ENCODE data around the gene PAPSS2.

Gene PAPSS2

DNA sequence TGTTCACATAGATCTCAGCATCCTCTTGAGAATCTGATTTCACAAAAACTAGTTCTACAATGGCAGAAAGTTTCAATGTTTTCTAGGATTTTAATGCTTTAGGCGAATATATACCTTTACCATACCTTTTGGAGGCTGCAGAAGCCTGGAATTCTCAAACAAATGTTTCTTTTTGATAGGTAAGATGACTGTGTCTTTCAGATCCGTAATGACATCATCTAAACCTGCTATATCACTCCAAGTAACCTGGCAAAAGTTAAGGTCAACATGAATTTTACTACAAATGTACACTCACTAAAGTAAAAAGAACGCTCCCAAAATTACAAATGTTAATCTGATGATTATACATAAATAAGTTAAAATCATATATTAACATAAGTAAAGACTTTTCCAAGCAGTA, 130.5 kb downstream of the PAPSS2 start:
- Mint-ChIP-seq H3K27ac (no peak overlapping the region), H3K9me3 (no peaks in the 10 kb centered on the region), H3K36me3 (peaks cover 44% of the 10 kb centered on the region), H3K4me3 (no peak overlapping the region), H3K4me1 (peaks cover 30% of the 10 kb centered on the region), H3K27me3 (no peaks in the 10 kb centered on the region)
- ATAC-seq, result no peak

DNA sequence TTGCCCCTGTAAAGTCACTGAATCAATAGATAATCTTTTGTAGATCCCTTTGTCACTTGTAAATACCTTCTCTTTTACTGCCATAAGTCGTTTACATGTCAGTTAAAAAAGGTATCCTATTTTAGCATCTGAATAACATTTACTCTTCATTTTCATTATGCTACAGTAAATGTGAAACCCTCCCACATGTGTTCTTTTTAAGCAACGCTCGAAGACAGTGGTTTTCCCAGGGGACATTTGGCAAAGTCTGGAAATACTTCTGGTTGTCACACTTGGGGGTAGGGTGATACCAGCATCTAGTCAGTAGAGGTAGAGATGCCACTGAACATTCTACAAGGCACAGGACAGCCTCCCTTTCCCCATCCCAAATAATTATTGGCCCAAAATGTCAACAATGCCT, 134.6 kb downstream of the PAPSS2 start:
- peak; percentile 77 for ATAC-seq
- Mint-ChIP-seq H3K36me3 (peaks cover 43% of the 10 kb centered on the region), H3K4me3 (peak overlapping the region; percentile 38), H3K9me3 (no peaks in the 10 kb centered on the region), H3K27ac (peak overlapping the region; percentile 69), H3K4me1 (peaks cover 51% of the 10 kb centered on the region), H3K27me3 (no peaks in the 10 kb centered on the region)
